Activated CD4-positive, alpha-beta T cell treated with anti-CD3 and anti-CD28 coated beads, Interleukin-2, amount 10 ng/mL, durations not matched to agents 7 days and 5 days (primary cell): ENCODE data around the gene BID. TPM values are rescaled to one million over a fixed set of nuclear protein-coding genes. Genes with fewer than 3 reads are reported as not detected.
"Not testable (repeated sequence)": the region's sequence is repeated elsewhere in the genome, so short reads cannot be mapped to it uniquely, and the experiment has no call there.

Source experiments
- CTCF ChIA-PET: fragments of 350-600 bp; sonication (Branson Sonifier 250); formaldehyde crosslinking; loops from one replicate; lab custom pipeline; 2021; ENCODE audit warnings: antibody characterized with exemption; lab: Charles Lee
- POLR2A ChIA-PET: fragments of 350-600 bp; sonication (Branson Sonifier 250); formaldehyde crosslinking; loops from one replicate; lab custom pipeline; 2021; ENCODE audit warnings: antibody characterized with exemption; lab: Charles Lee
- DNase-seq: peaks from one replicate; pipeline ENCODE4 v3.0.0-alpha.2; 2020
- H3K27ac Mint-ChIP-seq: one replicate; pipeline ENCODE4 v1.8.0; 2021; ENCODE audit warnings: mild to moderate bottlenecking, moderate library complexity, mixed read lengths
- H3K27me3 Mint-ChIP-seq: one replicate; pipeline ENCODE4 v1.8.0; 2021; ENCODE audit warnings: mixed read lengths
- H3K36me3 Mint-ChIP-seq: one replicate; pipeline ENCODE4 v1.8.0; 2021; ENCODE audit warnings: low read depth, mixed read lengths
- H3K4me1 Mint-ChIP-seq: one replicate; pipeline ENCODE4 v1.8.0; 2021; ENCODE audit warnings: mixed read lengths
- H3K4me3 Mint-ChIP-seq: one replicate; pipeline ENCODE4 v1.8.0; 2021; ENCODE audit warnings: mild to moderate bottlenecking, moderate library complexity, mixed read lengths
- H3K9me3 Mint-ChIP-seq: one replicate; pipeline ENCODE4 v1.8.0; 2021; ENCODE audit warnings: mixed read lengths
- total RNA-seq, 2 experiments: library from RNA; stranded (reverse); gene quantifications; one replicate each; pipeline ENCODE4 v1.2.3, GENCODE V29; 2021

BID gene
- total RNA-seq, 2 experiments from 2014 or later = 32.5 to 39.3 TPM

DNA sequence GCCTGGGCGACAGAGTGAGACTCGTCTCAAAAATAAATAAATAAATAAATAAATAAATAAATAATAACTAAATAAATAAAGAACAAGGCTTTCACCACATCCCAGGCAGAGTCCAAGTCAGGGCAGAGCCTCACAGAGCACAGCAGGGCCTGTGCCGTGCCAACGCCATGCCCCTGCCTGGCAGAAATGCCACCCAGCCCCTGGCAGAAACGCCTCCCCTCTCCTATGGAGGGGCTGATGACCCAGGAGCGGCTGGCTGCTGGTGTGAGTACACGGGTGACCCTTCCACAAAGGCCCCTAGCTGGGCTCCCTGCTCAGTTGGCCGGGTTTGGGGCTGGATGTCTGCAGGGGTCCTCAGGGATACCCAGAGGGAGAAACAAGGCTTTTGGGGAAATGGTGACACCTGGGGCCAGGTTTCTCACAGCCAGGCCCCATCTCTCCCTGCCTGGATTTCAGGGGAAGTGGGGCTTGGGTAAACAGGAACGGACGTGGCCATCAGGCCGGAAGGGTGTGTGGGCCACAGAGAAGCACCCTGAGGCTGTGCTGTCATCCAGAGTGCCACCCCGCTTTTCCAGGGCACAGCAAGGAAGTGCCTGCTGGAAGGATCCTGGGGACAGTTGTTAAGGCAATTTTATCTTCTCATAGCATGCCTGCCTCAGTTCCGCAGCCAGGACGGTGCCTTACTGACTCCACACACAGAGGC is 5.1 kb downstream of the BID start:
- Mint-ChIP-seq H3K9me3 (no peaks in the 10 kb centered on the region), H3K4me3 (no peak overlapping the region), H3K36me3 (peaks cover 11% of the 10 kb centered on the region), H3K4me1 (peaks cover 47% of the 10 kb centered on the region), H3K27me3 (peaks cover 25% of the 10 kb centered on the region), H3K27ac (no peak overlapping the region)
- no peak for DNase-seq
- ChIA-PET CTCF (interaction anchor here (0.9 to 2.9 kb wide), 2 partner anchors 27 to 307 kb away, joined by 3 to 8 read pairs; no protein-coding TSS in a partner anchor), POLR2A (no interaction called here)

DNA sequence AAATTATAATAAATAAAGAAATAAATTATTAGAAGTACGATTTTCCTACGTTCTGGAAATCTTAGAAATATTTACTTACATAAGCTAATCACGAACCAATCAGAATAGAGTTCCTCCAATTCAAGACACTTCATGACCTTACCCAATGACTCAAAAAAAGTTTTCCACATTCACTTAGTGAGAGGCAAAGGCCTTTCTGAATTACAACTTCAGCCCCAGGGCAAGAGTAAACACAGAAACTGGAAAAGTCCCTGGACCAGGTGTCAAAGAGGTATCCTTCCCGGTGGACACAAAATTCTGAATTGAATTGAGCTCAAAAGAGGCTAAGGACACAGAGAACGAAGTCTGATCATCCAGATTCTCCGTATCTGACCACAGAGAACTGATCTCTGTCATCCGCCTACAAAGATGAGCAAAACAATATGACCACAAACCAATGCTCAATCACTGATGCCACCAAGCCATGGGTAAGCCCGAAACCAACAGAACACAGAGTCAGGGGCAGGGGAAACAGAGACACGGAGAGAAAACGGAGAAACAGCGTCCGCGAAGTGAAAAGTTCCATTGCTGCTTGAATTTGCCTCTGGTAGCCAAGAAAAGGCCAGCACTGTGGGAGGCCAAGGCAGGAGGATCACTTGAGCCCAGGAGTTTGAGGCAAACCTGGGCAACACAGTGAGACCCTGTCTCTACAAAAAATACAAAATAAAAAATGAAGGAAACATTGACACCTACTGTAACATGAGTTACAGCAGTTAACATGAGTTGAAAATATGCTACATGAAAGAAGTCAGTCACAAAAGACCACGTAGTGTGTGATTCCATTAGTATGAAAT is 6.8 kb downstream of the BID start:
- peaks cover 7% of the 10 kb centered on the region for H3K36me3 Mint-ChIP-seq

DNA sequence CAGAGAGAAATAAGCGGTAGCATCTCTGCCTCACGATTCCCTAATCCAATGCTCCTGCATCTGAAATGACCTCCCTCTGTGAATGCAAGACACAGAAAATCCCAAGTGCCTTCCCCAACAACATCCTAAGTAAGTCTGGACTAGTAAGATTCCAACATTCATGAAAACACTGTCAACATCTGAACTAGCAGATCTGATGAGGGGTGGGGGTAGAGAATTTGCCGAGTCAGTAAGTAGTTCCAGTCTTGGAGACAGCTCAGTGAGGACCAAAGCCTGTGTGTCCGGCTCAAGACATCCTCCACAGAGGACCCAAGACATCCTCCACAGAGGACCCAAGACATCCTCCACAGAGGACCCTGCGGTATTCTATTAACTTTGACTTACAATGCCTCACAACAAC is 9.4 kb downstream of the BID start:
- POLR2A ChIA-PET, CTCF ChIA-PET, H3K36me3 Mint-ChIP-seq: not testable (repeated sequence)

More for the DNA sequence above, 6.8 kb downstream of the BID start:
- peak; percentile 71 for DNase-seq
- Mint-ChIP-seq H3K4me1 (peaks cover 38% of the 10 kb centered on the region), H3K27me3 (peaks cover 21% of the 10 kb centered on the region), H3K27ac (peak overlapping the region; percentile 77), H3K4me3 (peak overlapping the region; percentile 21), H3K9me3 (no peaks in the 10 kb centered on the region)
- CTCF ChIA-PET = interaction anchor here (0.6 to 2.9 kb wide), 9 partner anchors 10 to 483 kb away, joined by 3 to 8 read pairs (median 4); no protein-coding TSS in a partner anchor
- POLR2A ChIA-PET = no interaction called here

DNA sequence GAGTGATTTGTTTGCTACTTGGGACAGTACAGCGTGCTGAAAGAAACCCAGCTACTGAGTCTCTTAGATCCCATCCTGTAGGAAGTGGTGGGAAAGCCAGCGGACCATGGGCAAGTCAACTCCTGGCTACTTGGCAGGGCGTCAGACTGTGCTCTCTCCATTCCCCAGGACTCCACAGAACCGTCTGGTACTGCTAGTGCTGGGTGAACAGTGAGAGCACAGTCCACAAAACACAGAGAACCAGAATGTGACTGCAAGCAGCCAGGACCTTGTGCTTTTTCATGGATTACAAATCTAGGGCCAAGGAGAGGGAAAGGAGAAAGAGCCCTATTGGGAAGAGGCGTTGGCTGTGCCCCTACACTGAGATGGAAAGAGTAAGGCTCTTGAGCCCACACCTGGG is 10.2 kb downstream of the BID start:
- CTCF ChIA-PET = no interaction called here
- Mint-ChIP-seq H3K27ac (no peak overlapping the region), H3K9me3 (no peaks in the 10 kb centered on the region), H3K36me3 (peaks cover 2% of the 10 kb centered on the region), H3K27me3 (peaks cover 16% of the 10 kb centered on the region), H3K4me3 (no peak overlapping the region), H3K4me1 (peaks cover 22% of the 10 kb centered on the region)
- no peak for DNase-seq
- POLR2A ChIA-PET = no interaction called here

More for the DNA sequence above, 9.4 kb downstream of the BID start:
- not testable (repeated sequence) for DNase-seq, H3K4me3 Mint-ChIP-seq, H3K9me3 Mint-ChIP-seq, H3K27ac Mint-ChIP-seq
- peaks cover 16% of the 10 kb centered on the region for H3K27me3 Mint-ChIP-seq
- peaks cover 23% of the 10 kb centered on the region for H3K4me1 Mint-ChIP-seq

DNA sequence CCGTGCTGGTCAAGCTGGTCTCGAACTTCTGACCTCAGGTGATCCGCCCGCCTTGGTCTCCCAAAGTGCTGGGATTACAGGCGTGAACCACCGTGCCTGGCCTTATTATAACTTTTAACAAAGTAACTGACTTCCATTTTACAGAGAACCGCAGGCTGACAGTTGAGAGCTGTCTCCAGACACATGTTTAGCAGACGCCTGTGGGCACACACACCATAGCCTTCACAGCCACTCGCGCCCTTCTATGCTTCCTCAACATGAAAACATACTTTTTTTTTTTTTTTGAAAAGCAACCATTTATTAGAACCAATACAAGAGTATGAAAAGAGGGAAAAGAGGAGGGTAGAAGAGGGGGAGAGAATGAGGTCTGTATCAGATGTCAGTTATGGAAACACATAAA is 10.8 kb downstream of the BID start:
- H3K27ac Mint-ChIP-seq, POLR2A ChIA-PET, H3K36me3 Mint-ChIP-seq, H3K9me3 Mint-ChIP-seq, DNase-seq, CTCF ChIA-PET, H3K4me3 Mint-ChIP-seq: not testable (repeated sequence)
- H3K27me3 Mint-ChIP-seq = peaks cover 16% of the 10 kb centered on the region
- peaks cover 22% of the 10 kb centered on the region for H3K4me1 Mint-ChIP-seq

DNA sequence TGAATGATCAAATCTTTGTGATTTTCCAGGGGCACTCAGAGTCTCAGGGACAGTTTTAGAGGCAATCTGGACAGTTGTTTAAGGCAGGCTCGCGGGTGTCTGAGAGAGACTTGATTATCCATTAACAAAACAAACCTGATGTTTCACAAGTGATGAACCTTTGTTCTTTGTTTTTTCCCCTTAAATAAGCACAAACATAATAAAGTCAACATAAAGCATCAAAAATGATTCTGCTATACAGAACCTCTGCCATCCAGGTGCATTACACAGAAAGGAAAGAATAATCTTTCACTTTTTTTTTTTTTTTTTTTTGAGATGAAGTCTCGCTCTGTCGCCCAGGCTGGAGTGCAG is 13.2 kb downstream of the BID start:
- no peak for DNase-seq
- H3K4me1 Mint-ChIP-seq = peaks cover 11% of the 10 kb centered on the region
- no peaks in the 10 kb centered on the region for H3K9me3 Mint-ChIP-seq
- H3K27ac Mint-ChIP-seq = no peak overlapping the region
- peaks cover 2% of the 10 kb centered on the region for H3K36me3 Mint-ChIP-seq
- H3K4me3 Mint-ChIP-seq = no peak overlapping the region
- ChIA-PET CTCF (no interaction called here), POLR2A (no interaction called here)
- peaks cover 14% of the 10 kb centered on the region for H3K27me3 Mint-ChIP-seq

DNA sequence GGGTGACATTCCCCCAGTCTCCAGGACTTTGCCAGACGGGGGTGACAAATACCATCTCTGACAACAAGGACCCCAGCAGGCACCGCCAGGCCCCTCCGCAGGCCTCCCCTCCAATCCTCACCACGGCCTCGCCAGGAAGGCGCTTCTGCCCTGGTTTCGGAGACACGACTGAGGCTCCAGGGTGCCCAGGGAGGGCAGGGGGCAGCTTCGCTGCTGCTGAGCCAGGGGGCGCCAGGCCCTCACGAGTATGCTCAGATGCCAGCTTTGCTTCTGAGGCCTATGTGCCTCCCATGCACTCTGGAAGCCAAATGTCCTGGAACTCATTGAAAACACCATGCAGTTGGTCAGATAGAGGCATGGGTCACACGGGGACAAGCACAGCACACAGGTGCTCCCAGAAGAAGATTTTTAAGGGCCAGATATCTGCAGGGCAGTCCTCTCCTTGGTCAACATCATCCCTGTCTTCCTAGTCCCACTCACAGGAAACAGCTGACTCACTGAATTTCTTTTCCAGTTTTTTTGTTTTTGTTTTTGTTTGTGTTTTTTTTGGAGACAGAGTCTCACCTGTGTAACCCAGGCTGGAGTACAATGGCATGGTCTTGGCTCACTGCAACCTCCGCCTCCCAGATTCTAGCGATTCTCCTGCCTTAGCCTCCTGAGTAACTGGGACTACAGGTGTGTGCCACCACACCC is 19.9 kb downstream of the BID start:
- Mint-ChIP-seq H3K36me3 (no peaks in the 10 kb centered on the region), H3K4me1 (no peaks in the 10 kb centered on the region), H3K27me3 (no peaks in the 10 kb centered on the region), H3K27ac (no peak overlapping the region), H3K4me3 (no peak overlapping the region), H3K9me3 (no peaks in the 10 kb centered on the region)
- POLR2A ChIA-PET = no interaction called here
- CTCF ChIA-PET = interaction anchor here (0.6 to 1.5 kb wide), 5 partner anchors 11 to 32 kb away, joined by 3 to 8 read pairs (median 5); no protein-coding TSS in a partner anchor
- peak; percentile 32 for DNase-seq

DNA sequence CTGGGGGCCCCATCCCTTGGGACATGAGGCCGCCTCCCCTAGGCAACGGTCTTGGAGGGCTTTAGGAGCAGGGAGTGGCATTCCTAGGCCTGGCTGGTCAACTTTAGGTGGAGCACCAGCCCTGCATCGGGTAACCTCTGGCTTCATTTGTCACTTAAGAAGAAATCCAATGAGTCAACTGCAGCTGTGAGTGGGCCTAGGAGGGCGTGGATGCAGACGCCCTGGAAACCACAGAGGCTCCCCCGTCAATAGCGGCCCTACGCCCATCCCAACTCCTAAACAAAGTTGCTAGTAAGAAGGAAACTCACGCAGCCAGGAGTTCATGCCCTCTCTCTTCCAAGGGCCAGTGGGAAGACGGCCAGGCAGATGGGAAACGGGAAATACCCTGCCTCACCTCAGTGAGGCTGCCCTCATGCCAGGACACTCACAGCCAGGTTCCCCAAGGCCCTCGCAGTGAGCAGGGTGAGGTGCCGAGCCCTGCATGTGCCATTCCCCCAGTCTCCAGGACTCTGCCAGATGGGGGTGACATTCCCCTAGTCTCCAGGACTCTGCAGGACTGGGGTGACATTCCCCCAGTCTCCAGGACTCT is 20.8 kb downstream of the BID start:
- POLR2A ChIA-PET = no interaction called here
- Mint-ChIP-seq H3K36me3 (no peaks in the 10 kb centered on the region), H3K27me3 (no peaks in the 10 kb centered on the region), H3K9me3 (no peaks in the 10 kb centered on the region), H3K4me3 (no peak overlapping the region), H3K4me1 (no peaks in the 10 kb centered on the region), H3K27ac (no peak overlapping the region)
- CTCF ChIA-PET = interaction anchor here (0.6 to 1.9 kb wide), 6 partner anchors 10 to 33 kb away, joined by 3 to 8 read pairs (median 6); no protein-coding TSS in a partner anchor
- DNase-seq = no peak

DNA sequence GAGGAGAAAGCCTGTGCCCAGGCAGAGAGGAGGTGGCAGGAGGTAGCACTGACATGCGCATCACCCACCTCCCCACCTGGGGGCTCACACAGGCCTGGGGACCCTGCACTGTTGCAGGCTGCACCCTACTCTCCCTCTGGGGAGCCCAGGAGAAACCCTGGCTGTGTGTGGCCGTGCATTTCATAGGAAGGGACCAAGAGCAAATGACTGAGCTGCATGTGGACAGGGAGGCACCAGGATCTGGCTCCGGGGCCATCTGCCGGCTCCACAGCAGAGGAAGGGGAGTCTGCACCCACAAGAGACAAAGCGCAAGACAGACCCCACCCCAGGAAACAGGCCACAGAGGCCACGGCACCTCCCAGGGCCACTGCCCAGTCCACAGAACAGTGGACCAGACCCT is 22.7 kb downstream of the BID start:
- no peaks in the 10 kb centered on the region for H3K36me3 Mint-ChIP-seq
- no peaks in the 10 kb centered on the region for H3K27me3 Mint-ChIP-seq
- ChIA-PET POLR2A (no interaction called here), CTCF (interaction anchor here (0.5 to 1.9 kb wide), 3 partner anchors 8 to 51 kb away, joined by 3 to 6 read pairs (median 3); no protein-coding TSS in a partner anchor)
- DNase-seq = no peak
- no peak overlapping the region for H3K27ac Mint-ChIP-seq
- H3K4me1 Mint-ChIP-seq = no peaks in the 10 kb centered on the region
- no peak overlapping the region for H3K4me3 Mint-ChIP-seq
- H3K9me3 Mint-ChIP-seq = no peaks in the 10 kb centered on the region

DNA sequence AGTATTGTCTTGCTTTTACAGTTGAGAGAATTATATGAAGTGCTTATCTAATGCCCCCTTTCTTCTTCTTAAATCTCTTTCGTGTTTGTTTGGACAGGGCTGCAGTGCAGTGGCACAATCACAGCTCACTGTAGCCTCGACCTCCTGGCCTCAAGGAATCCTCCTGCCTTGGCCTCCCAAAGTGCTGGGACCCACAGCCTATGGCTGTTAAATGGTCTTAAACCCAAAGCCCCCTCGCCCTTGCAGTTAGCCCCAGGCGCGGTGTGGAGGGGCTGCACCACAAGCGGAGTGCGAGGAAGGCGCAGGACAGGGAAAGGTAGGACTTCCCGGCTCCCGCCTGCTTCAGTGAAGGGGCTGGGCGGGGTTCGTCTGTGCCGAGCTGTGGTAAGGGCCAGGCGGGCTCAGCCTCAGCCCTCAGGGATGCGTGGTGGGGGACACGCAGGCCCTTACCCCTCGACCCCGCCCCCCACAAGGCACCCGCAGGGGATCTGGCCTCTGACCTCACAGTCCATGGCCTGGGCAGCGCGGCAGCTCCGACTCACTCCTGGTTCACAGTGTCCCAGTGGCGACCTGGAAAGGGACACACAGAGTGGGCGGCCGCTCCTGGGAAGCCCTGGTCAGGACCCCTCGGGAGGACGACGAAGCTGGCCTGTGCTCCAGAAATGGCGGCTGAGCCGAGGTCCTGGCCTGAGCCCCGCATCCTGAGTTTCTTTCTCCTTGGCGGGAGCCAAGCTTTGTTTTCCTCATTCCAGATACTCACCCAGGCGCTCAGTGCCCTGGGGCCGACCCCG is 24.5 kb downstream of the BID start:
- POLR2A ChIA-PET = no interaction called here
- Mint-ChIP-seq H3K4me3 (no peak overlapping the region), H3K27me3 (no peaks in the 10 kb centered on the region), H3K36me3 (no peaks in the 10 kb centered on the region), H3K27ac (no peak overlapping the region), H3K4me1 (peaks cover 3% of the 10 kb centered on the region), H3K9me3 (no peaks in the 10 kb centered on the region)
- CTCF ChIA-PET = interaction anchor here (1.2 kb wide), 1 partner anchor 23 kb away, joined by 3 read pairs; no protein-coding TSS in a partner anchor
- DNase-seq = no peak

DNA sequence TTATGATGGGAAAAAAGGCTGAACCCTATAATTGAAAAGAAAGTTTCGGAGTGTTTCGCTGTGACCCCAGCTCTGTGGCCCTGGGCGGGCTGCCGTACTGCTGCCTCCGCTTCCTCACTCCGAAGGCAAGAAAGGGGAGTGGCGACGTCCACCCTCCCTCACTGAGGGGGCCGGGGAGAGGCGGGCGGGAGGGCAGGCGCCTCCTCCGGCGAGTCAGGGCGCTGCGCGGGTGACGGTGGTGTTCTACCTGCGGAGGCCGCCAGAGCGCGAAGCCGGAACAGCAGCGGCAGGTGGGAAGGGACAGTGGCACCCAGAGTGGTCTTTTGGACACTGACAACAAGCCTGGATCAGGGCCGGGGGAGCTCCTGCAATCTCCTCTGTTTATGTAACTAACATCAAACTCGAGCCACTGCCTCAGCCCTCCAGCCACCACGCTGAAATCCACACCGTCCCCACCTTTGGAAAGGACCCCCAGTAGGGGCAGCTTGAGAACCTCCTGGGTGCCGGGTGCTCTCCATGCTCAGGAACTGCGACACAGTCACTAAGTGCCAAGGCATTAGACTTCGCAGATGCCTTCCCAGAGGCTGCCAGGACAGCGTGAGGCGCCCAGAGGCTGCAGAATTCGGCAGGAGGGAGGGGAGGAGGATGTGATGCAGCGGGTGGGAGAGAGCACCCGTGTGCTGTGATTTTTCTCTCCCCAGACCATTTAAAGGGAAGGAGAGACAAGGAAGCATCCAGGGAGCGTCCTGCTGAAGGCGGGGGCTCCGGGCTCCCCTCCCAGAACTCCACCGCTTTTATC is 25.5 kb downstream of the BID start:
- Mint-ChIP-seq H3K27ac (no peak overlapping the region), H3K4me3 (no peak overlapping the region), H3K9me3 (no peaks in the 10 kb centered on the region), H3K36me3 (no peaks in the 10 kb centered on the region), H3K4me1 (peaks cover 6% of the 10 kb centered on the region), H3K27me3 (no peaks in the 10 kb centered on the region)
- CTCF ChIA-PET = no interaction called here
- POLR2A ChIA-PET = no interaction called here
- DNase-seq = no peak
